Iris pigment epithelial cell (primary cell): ENCODE data around the gene C4BPA.
A peak's percentile ranks its signal among the peaks of the same experiment; 100 is the strongest.

ENCODE experiments used
- DNase-seq: peaks from one replicate; pipeline ENCODE4 v3.0.0-alpha.2; 2011; ENCODE audit warnings: low read depth

Gene C4BPA

GRCh38 chr1:207191061-207191460 lies 87.0 kb downstream of the C4BPA start:
- DNase-seq = no peak

- no peak for DNase-seq
These were observed 87.7 kb downstream of the C4BPA start for GRCh38 chr1:207191776-207192175.

- DNase-seq = peak; percentile 17
These were observed 90.2 kb downstream of the C4BPA start for GRCh38 chr1:207194197-207194596.
